ENCODE data around the gene TSPAN31. TPM values are rescaled to one million over a fixed set of nuclear protein-coding genes. Genes with fewer than 3 reads are reported as not detected.

TSPAN31 gene
- total RNA-seq, result 71.6 and 76.1 TPM in 2 replicates

GRCh38 chr12:57744777-57745484 lies at the start of gene TSPAN31:
TSPAN31 (plus strand) TSS chr12:57745039; CDS start chr12:57745155, 116 bp downstream.

GRCh38 chr12:57738661-57739237 lies 6.1 kb upstream of the TSPAN31 start, which contains the start of gene AGAP2:
AGAP2 (minus strand) TSS chr12:57738742; CDS start chr12:57738246, 496 bp downstream.

GRCh38 chr12:57751788-57752667 lies 7.2 kb downstream of the TSPAN31 start, which contains the start of gene CDK4:
CDK4 (minus strand) TSS chr12:57752310; CDS start chr12:57751717, 593 bp downstream.

GRCh38 chr12:57754411-57755193 lies 9.8 kb downstream of the TSPAN31 start, which contains the start of gene MARCHF9:
MARCHF9 (plus strand) TSS chr12:57755103; CDS start chr12:57755529, 426 bp downstream.

GRCh38 chr12:57766464-57767304 lies 21.8 kb downstream of the TSPAN31 start, which contains the start of gene CYP27B1:
CYP27B1 (minus strand) TSS chr12:57767078; CDS start chr12:57767041, 37 bp downstream.

GRCh38 chr12:57771873-57772428 lies 27.1 kb downstream of the TSPAN31 start, which contains the start of gene METTL1:
METTL1 (minus strand) TSS chr12:57772105; CDS start chr12:57772083, 22 bp downstream.

GRCh38 chr12:57772429-57773322 lies 27.8 kb downstream of the TSPAN31 start, which contains the start of gene EEF1AKMT3:
EEF1AKMT3 (plus strand) TSS chr12:57772614; CDS start chr12:57772725, 111 bp downstream.

GRCh38 chr12:57782608-57783465 lies 38.0 kb downstream of the TSPAN31 start, which contains the start of gene TSFM:
TSFM (plus strand) TSS chr12:57782787; CDS start chr12:57782802, 15 bp downstream.

Other genes starting within 250 kb of the TSPAN31 start
- 40.5 and 59.5 TPM in 2 replicates for gene DDIT3, start 224.5 kb upstream of the TSPAN31 start, total RNA-seq
- gene MBD6, start 222.2 kb upstream of the TSPAN31 start, total RNA-seq, result 3.8 and 5.2 TPM in 2 replicates
- gene DCTN2, start 197.8 kb upstream of the TSPAN31 start, total RNA-seq, result 113 and 132 TPM in 2 replicates
- under 0.01 and 0.22 TPM in 2 replicates for gene KIF5A, start 195.0 kb upstream of the TSPAN31 start, total RNA-seq
- gene PIP4K2C, start 153.8 kb upstream of the TSPAN31 start, total RNA-seq, result 23.5 and 26.2 TPM in 2 replicates
- gene DTX3, start 140.2 kb upstream of the TSPAN31 start, total RNA-seq, result 9.4 and 11.2 TPM in 2 replicates
- 16.2 and 17.2 TPM in 2 replicates for gene ARHGEF25, start 133.6 kb upstream of the TSPAN31 start, total RNA-seq
- gene B4GALNT1, start 111.8 kb upstream of the TSPAN31 start, total RNA-seq, result 1.0 and 2.9 TPM in 2 replicates
- 154 and 254 TPM in 2 replicates for gene OS9, start 50.9 kb upstream of the TSPAN31 start, total RNA-seq
- 0.11 and 0.39 TPM in 2 replicates for gene AGAP2, start 6.3 kb upstream of the TSPAN31 start, total RNA-seq
- 108 and 195 TPM in 2 replicates for gene CDK4, start 7.3 kb downstream of the TSPAN31 start, total RNA-seq
- gene MARCHF9, start 10.1 kb downstream of the TSPAN31 start, total RNA-seq, result 1.1 and 1.2 TPM in 2 replicates
- 0.22 and 0.65 TPM in 2 replicates for gene CYP27B1, start 22.0 kb downstream of the TSPAN31 start, total RNA-seq
- gene METTL1, start 27.1 kb downstream of the TSPAN31 start, total RNA-seq, result 6.7 and 8.0 TPM in 2 replicates
- gene EEF1AKMT3, start 27.6 kb downstream of the TSPAN31 start, total RNA-seq, result 5.9 and 8.0 TPM in 2 replicates
- gene TSFM, start 37.7 kb downstream of the TSPAN31 start, total RNA-seq, result 16.1 and 22.7 TPM in 2 replicates
- gene AVIL, start 73.7 kb downstream of the TSPAN31 start, total RNA-seq, result 5.4 and 6.9 TPM in 2 replicates
- 120 and 148 TPM in 2 replicates for gene CTDSP2, start 101.7 kb downstream of the TSPAN31 start, total RNA-seq
- 6.9 and 9.1 TPM in 2 replicates for gene ATP23, start 196.5 kb downstream of the TSPAN31 start, total RNA-seq

Data from articular chondrocyte of knee joint (primary cell).